Stimulated activated CD8-positive, alpha-beta memory T cell treated with anti-CD3 and anti-CD28 coated beads, Interleukin-7, amount 100 ng/mL, for 48 hours (primary cell): Measurements from ENCODE around the gene BCL7A.
"Not testable (repeated sequence)": the region's sequence is repeated elsewhere in the genome, so short reads cannot be mapped to it uniquely, and the experiment has no call there.

Source experiments
- DNase-seq, 2 donors: peaks; one replicate each; pipeline ENCODE4 v3.0.0-alpha.2; 2020; ENCODE audit warnings: low read depth in 1 of 2; ENCODE audit errors: extremely low read depth in 1 of 2

Gene BCL7A

DNA sequence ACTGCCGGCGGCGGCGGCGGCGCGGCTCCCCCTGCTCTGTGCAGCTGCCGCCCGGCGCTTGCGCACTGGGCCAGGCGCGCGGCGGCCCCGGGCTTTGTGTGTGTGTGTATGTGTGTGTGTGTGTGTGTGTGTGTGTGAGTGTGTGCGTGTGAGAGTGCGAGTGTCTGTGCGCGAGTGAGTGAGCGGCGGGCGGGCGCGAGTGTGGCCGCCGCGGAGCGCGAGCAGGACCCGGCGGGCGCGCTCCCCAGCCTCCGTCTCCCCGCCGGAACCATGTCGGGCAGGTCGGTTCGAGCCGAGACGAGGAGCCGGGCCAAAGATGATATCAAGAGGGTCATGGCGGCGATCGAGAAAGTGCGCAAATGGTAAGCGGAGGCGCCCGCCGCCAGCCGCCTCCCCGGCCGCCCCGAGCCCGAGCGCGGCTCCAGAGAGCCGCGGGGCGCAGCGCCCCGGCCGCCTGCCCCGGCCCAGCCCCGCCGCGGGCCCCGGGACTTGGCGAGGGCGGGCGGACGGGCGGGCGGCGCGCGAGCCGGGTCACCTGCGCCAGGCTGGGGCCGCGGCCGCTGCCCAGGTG lies at the start of gene BCL7A:
BCL7A (plus strand) TSS at position 63 of the 571 bp plus-strand sequence; CDS start at position 271, 208 bp downstream.
- peak in 1 of 2 donors; percentile 25 for DNase-seq

GRCh38 chr12:121974026-121974985 lies 47.4 kb upstream of the BCL7A start:
- DNase-seq = no peak

GRCh38 chr12:121975021-121975420 lies 46.7 kb upstream of the BCL7A start:
- no peak for DNase-seq

DNA sequence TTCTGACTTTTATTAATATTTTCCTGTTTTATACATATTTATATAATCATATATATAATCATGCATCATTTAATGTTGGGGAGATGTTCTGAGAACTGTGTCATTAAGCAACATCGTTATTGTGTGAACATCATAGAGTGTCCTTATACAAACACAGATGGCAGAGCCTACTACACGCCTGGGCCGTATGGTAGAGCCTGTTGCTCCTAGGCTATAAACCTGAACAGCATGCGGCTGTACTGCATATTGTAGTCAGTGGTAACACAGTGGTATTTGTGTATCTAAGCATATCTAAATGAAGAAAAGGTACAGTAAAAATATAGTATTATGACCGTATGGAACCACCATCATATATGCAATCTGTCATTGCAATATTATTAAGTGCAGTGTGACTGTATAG lies 44.7 kb upstream of the BCL7A start:
- DNase-seq = no peak

DNA sequence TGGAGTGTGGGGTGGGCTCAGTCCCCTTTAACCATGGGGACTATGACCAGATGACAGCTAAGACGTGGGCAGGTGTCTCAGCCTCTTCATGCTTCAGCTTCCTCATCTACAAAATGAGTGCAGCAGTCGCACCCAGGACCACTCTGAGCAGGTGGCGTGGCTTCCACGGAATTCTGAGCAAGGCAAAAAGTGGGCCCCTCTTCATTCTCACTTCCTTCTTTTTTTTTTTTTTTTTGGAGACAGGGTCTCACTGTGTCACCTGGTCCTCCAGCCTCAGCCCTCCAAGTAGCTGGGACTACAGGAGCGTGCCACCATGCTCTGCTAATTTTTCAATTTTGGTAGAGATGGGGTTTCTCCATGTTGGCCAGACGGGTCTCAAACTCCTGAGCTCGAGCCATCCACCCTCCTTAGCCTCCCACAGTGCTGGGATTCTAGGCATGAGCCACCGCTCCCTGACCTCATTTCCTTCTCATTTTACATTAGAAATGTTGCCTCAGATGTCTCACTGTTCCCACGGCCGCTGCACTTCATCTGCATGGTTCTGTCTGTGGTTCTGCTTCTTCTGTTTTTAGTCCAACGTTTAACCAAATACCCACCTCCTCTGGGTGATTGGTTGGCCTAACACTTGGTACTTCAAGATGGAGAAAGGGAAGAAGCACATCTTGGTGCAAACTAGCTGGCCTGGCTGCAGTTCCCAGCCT lies 41.3 kb upstream of the BCL7A start:
- peak in 1 of 2 donors; percentile 29 for DNase-seq

- no peak for DNase-seq
Observed at GRCh38 chr12:121980892-121981272, 40.8 kb upstream of the BCL7A start.

DNA sequence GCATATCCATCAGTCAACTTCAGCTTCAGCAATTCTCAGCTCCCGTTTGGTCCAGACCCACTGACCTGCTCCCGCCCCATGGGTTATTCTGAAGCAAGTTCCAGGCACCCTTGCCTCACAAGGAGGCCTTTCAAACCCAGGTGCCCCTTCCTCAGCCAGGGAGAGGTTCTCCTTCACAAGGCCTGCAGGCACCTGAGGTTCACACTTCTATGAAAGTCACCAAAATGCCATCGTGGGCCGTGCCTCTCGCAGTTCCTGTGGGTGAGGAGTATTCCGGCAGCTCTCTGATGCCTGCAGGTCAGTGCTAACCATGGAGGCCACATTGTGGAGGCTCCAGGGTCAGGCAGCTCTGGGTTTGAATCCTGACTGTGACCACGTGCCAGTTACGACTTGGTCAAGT lies 40.2 kb upstream of the BCL7A start:
- DNase-seq = no peak

DNA sequence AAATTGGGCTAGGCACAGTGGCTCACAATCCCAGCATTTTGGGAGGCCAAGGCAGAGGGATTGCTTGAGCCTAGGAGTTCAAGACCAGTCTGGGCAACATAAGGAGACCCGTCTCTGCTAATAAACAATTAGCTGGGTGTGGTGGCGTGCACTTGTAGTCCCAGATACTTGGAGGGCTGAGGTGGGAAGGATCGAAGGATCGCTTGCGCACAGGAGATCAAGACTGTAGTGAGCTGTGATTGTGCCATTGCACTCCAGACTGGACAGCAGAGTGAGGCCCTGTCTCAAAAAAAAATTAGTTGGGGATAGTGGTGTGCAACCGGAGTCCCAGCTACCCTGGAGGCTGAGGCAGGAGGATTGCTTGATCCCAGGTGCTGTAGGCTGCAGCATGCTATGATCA lies 38.7 kb upstream of the BCL7A start:
- no peak for DNase-seq

DNA sequence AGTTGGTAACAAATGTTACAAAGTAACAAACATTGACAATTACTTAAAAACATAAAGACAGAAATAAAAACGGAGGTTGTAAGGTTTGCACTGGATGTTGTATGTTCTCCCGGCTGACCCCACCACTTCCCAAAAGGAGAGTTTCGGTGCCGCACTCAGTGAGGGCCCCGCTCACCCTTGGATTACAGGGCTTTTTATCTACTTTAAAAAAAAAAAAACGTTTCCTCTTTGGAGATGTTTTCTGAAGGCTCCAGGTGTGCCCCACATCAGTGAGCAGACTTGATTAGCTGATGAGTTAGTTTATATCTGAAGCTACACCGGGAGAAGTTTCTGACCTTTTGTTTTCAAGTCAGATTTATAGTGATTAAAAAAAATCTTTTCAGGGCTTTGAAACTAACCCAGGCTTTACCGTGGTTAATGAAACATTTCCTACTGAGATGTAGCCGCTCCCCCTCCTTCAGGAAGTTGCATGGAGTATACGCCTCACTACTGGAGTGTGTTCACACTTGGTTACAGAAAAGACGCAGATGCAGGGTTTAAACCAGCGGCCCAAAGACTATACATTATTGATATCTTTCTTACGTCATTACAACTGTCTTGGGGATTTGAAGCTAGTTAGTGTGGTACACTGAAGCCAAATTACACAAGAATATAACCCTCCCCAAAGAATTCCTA lies 38.0 kb upstream of the BCL7A start:
- DNase-seq = no peak

DNA sequence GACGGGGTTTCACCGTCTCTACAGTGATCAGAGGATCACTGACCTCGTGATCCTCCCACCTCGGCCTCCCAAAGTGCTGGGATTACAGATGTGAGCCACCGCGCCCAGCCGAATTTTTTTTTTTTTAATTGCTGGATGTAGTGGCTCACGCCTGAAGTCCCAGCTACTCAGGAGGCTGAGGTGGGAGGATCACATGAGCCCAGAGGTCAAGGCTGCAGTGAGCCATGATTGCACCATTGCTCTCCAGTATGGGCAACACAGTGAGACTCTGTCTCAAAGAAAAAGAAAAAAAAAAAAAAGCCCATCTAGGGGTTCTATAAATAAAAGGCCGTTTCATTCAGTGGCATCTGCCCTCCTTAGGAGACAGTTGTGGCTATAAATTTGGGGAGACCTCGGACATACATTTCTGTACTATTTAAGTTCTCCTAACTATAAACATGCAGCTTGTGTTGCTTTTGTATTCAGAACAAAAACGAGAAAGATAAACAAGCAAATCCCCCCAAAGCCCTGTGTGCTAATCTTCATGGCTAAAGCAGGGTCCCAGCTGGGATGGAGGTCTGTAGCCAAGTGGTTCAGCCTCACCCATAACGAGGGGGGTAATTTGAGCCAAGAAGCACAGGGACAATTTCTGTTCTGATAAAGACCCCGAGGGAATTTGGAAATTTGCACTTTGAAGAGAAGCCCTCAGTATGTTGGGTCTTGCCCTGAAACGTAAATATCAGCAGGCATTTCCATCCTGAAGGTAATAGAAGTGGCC lies 35.0 kb upstream of the BCL7A start:
- DNase-seq = no peak

GRCh38 chr12:121988519-121988918 lies 33.2 kb upstream of the BCL7A start:
- DNase-seq = not testable (repeated sequence)

DNA sequence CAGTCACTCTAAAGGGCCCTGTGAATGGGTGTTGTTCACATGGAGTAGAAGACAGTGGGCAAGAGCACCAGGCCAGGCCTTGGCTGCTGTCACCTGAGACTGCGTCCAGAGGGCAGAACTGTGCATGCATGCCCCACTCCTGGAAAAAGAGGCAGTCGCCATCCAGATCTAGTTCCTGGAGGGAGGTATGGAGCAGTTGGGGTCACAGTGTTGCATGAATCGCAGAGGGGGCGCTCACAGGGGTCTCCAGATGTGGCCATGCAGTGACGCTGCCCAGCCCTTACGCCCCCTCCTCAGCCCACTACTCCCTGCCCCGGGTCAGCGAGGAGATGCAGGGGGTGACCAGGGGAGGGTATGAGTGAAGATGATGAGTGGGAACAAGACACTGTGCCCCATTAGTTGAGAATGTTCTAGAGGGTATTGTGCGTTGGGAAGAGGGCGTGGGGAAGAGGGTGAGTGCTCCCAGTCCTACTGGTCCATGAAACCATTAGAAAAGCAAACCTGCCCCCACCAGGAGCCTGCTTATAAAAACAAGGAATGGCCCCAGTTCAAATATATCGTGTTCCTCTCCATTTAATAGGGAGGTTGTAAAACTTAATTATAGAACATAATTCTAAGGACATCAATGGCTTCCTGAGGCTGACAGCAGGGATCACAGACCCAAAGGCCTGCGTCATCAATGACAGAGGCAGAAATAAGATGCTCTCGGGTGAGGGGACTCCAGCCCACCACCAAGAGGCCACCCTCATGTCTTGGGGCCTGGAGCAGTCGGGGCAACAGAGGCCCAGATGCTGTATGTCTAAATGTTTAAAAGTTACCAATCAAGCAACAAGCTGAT lies 32.2 kb upstream of the BCL7A start:
- no peak for DNase-seq

- DNase-seq = no peak
Observed at GRCh38 chr12:121990114-121990647, 31.5 kb upstream of the BCL7A start.

DNA sequence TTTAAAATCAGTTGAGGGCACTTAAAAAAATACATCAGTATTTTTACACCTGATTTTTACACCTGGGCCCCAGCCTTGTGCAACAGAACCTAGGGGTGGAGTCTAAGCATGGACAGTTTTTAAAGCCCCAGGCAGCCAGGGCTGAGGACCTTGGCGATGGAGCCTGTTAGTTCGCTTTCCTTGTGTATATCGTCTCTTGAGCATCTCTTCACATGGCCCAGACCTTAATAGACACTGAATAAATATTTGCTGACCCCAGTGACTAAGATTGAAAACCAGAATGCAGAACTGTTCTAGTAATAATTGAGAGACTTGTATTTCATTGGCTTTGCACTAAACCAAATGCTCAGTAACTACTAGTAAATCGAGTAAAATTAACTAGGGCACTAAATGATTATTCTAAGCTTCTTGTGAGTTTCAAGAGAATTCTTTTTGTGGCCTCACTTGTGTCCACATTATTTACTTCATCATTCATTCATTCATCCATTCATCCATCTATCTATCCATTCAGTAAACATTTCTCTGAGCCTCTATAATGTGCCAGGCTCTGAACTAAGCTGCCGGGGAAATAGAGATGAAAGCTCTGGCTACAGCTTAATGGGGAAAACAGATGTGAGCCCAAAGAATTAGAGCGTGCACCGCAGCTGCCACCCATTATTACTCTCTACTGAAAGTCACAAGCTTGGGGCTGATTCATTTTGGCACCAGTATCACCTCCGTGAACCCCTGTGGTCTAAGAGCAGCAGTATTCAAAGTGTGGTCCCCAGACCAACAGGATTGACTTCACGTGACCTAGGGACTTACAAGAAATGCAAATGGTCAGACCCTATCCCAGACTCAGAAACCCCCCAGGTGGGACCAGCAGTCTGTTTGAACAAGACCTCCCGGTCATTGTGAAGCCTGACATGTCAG lies 30.7 kb upstream of the BCL7A start:
- peak; percentile 19 to 49 for DNase-seq

GRCh38 chr12:121992059-121992879 lies 29.4 kb upstream of the BCL7A start:
- peak; percentile 30 to 68 for DNase-seq

DNA sequence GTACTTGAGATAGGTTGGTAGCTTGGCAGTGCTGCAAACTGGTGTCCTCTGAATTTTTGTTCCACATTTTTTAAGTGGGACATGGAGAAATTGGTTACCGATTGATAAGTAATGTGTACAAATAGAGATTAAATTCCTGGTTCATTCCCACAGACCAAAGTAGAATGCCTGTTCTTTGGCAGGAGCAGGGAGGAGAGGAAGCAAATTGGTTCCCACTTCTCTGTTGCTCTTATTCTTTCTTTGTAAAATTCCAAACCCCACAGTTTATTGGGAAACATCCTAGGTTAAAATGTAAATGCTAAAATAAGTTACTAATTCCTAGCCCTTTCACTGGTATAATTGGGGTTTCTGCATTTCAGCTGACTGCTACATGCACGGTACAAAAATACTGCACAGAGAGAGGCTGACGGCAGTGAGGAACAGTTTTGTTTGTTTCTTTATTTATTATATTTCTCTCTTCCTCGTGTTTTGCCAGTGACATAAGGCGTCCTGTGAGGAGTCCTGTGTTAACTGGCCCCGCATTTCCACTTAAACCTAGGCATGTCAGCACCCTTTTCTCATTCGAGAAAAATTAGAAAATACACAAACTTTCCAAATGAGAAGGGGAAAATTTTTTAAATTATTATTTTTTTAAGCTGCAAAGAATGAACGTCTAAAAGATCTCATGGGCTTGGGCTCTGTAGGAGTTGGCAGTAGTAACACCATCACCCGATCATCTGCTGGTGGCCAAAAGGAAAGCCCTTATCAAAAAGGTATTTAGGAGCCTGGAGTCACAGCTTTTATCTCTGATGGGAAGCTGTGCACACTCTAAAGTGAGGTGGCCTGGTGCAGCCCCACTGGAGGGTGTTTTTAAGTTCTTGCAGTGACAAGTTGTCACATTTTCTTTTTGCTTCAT lies 25.4 kb upstream of the BCL7A start:
- no peak for DNase-seq
